GM12875 (cell line): ENCODE data around the gene MINDY2.

Experiments
- H3K4me3 ChIP-seq: one replicate; pipeline ENCODE4 v1.5.1; 2011; ENCODE audit warnings: low read depth, low read length, control low read depth
- TF ChIP-seq, protein P1 (sequence below): IDR thresholded peaks from 2 replicates; pipeline ENCODE4 v1.5.1; 2011; ENCODE audit warnings: low read depth, mild to moderate bottlenecking, control low read depth, inconsistent platforms, low read length, moderate library complexity, borderline replicate concordance; ENCODE audit not compliant: insufficient read depth

MINDY2 gene

DNA sequence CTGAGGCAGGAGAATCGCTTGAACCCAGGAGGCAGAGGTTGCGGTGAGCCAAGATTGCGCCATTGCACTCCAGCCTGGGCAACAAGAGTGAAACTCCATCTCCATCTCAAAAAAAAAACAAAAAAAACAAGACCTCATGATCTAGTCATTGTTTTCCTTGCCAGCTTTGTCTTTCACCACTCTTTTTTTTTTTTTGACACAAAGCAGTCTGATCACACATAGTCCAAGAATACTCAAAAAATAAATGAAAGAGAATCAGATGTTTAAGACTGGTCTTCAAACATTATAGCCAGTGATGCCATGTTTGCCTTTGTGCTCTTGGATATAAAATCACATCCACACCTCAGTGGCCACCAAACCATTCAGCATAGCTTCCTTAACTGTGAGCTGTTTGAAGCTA is 15.8 kb upstream of the MINDY2 start:
- H3K4me3 ChIP-seq, result no peak overlapping the region
- TF ChIP-seq, protein P1, sequence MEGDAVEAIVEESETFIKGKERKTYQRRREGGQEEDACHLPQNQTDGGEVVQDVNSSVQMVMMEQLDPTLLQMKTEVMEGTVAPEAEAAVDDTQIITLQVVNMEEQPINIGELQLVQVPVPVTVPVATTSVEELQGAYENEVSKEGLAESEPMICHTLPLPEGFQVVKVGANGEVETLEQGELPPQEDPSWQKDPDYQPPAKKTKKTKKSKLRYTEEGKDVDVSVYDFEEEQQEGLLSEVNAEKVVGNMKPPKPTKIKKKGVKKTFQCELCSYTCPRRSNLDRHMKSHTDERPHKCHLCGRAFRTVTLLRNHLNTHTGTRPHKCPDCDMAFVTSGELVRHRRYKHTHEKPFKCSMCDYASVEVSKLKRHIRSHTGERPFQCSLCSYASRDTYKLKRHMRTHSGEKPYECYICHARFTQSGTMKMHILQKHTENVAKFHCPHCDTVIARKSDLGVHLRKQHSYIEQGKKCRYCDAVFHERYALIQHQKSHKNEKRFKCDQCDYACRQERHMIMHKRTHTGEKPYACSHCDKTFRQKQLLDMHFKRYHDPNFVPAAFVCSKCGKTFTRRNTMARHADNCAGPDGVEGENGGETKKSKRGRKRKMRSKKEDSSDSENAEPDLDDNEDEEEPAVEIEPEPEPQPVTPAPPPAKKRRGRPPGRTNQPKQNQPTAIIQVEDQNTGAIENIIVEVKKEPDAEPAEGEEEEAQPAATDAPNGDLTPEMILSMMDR, result no peak

DNA sequence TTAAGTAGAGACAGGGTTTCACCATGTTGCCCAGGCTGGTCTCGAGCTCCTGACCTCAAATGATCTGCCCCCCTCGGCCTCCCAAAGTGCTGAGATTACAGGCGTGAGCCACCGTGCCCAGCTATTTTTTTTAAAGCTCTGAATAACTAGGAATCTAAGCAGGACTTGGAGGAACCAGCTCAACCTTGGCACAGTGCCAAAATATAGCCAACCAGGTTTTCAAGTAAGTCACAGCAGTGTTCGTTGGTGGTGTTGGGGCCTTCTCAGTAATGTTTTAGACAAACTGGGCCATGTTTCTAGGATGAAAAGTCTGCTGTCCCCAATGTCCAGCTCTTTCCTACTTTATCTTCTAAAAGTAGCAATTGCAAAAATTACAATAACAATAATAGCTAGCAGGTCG is 15.1 kb upstream of the MINDY2 start:
- TF ChIP-seq, protein P1, result no peak
- no peak overlapping the region for H3K4me3 ChIP-seq

DNA sequence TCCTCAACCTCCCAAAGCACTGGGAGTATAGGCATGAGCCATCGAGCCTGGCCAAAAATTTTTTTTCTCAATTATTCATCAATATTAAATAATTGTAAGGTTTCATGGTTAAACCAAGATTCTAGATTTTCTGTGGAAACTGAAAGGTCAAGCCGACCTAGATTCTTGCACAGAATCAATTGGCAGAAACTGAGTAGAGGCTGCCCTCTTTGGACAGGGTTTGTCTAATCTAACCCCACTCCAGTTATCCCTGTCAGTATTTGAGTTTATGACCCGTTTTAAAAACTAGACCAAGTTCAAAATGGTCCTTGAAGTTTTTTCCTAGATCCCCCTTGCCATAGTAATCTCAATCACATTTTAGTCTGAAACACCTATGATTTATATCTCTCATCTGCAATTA is 13.0 kb upstream of the MINDY2 start:
- TF ChIP-seq, protein P1, result peak; percentile 16; the same call in 1 of the 2 replicates

DNA sequence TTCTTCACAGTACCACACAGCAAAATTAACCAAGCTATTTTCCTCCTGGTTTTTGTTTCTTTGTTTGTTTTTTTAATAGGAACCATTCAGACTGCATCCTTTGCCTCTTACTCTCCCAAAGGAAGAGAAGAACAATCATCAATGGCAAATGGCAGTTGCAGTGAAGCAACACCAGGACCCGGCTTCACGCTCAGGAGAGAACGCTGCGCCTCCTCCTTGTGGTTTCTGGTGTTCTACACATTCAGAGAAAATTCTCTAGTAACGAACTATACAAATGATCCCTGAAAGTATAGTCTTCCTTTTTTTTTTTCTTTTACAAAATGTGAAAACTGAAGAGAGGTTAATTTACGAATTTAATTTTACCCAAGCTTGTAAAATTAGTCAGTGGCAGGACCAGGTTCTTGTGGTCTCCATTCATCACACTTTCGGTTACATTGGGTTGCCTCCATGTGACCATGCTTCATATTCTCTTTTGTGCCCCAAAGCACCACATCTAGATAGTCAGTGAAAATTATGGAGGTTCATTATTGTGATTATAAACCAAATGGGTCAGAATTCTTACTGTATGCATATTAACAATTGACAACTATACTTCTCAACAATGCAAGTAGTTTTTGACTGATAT is 10.6 kb upstream of the MINDY2 start:
- TF ChIP-seq, protein P1, result no peak
- H3K4me3 ChIP-seq, result no peak overlapping the region

More for the DNA sequence above, 13.0 kb upstream of the MINDY2 start:
- H3K4me3 ChIP-seq, result no peak overlapping the region

DNA sequence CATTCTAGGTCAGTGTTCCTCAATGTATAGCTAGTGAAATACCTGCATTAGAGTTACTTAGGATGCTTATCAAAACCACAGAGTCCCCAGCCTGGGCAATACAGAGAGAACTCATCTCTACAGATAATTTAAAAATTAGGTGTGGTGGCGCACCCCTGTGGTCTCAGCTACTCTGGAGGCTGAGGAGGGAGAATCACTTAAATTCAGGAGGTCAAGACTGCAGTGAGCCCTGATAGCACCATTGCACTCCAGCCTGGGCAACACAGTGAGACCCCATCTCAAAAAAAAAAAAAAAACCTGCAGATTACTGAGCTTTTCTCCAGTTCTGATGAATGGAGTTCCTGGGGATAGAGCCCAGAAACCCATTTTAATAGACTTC is 10.1 kb upstream of the MINDY2 start:
- TF ChIP-seq, protein P1, result no peak
- H3K4me3 ChIP-seq, result no peak overlapping the region

DNA sequence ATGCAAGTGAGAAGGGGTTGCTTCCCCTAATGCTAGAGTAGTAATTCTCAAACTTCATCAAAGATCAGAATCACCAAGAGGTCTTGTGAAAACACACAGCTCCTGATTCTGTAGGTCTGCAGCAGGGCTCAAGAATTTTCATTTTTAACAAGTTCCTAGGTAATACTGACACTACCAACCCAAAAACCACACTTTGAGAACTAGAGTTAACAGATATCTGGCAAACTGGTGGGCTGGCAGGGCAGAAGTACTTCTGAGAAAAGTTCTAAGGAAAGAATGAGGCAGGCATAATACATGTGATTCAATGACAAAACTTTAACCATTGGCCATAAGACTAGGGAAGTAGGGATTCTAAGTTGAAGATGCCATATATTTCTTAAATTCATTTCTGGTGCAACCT is 8.8 kb upstream of the MINDY2 start:
- TF ChIP-seq, protein P1, result no peak
- H3K4me3 ChIP-seq, result no peak overlapping the region

DNA sequence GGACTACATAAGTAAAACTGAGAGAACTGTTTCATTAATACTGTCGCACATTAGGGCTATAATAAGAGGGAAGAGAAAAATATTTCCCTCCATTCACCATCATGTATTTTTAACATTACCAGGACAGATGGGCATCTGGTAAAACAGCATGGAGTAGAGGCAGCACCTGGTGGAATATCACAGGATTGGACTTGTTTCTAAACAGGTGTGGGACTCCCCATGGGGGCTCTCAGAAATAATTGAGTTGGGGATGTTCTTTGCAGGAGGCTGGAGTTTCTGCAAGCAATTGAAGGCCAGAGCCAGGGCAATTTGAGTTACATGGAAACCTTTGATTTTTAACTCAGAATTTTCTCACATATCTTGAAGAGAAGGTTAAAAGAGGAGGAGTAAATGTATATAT is 8.4 kb upstream of the MINDY2 start:
- TF ChIP-seq, protein P1, result no peak
- H3K4me3 ChIP-seq, result no peak overlapping the region
